GM19239 (cell line): ENCODE data around the gene CCL15.
"Not testable (repeated sequence)": the region's sequence is repeated elsewhere in the genome, so short reads cannot be mapped to it uniquely, and the experiment has no call there.

Source experiments
- DNase-seq: peaks from one replicate; pipeline ENCODE4 v3.0.0; 2011; ENCODE audit warnings: low spot score; ENCODE audit not compliant: insufficient read length
- FAIRE-seq: peaks from 2 replicates; lab custom pipeline; 2011; peaks lifted over from hg19 to GRCh38; lab: Jason Lieb, UNC

The CCL15 gene

DNA sequence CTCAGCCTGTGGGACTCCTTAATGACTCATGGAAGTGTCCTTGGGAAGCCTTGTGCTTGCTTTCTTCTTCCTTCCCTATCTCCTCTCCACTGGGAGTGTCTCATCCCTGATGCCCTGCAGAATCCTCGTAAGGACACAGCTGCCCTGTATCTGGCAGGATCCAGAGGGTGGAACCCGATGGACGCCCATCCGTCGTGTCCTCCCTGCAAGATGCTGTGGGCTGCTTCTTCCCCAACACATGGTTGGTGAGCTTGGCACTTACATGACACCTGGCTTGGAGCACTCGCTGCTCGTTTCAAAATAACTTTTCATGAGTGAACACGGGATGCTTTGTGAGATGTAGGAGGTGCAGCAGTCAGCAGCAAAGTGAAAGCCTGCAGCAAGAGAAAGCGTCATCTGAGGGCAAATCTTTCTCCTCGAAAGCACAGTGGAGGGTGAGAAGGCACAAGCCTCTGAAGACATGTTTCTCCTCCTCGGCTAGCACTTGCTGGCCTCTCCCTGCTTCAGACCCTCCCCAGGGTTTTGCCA, 3.3 kb downstream of the CCL15 start:
- no peak for FAIRE-seq
- DNase-seq: no peak

DNA sequence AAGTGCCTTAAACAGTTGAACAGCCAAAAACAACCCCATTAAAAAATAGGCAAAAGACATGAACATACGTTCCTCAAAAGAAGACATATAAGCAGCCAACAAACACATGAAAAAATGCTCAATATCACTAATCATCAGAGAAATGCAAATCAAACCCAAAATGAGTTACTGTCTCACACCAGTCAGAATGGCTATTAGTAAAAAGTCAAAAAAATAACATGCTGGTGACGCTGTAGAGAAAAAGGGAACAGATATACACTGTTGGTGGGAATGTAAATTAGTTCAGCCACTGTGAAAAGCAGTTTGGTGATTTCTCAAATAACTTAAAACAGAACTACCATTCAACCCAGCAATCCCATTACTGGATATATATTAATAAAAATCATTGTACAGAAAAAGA, 6.0 kb downstream of the CCL15 start:
- not testable (repeated sequence) for DNase-seq, FAIRE-seq

DNA sequence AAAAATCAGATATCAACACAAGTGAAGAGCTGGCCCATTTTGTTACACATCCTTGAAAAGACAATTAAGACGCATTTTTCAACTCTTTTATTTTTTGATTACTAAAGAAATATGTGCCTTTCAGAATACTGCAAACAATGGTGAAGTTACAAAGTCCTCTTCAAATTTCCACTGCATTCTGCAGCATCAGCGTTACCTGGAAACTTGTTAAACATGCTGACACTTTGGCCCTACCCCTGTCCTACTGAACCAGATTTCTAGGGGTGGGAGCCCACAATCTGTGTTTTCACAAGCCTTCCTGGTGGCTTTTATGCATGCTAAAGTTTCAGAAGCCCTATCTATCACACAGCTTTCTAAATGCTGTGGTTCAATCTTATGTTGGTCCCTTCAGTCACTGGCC, 10.3 kb downstream of the CCL15 start:
- FAIRE-seq: no peak

GRCh38 chr17:35988164-35988563, 13.2 kb downstream of the CCL15 start:
- DNase-seq (no peak), FAIRE-seq (no peak)

More for the DNA sequence above, 10.3 kb downstream of the CCL15 start:
- DNase-seq: no peak

DNA sequence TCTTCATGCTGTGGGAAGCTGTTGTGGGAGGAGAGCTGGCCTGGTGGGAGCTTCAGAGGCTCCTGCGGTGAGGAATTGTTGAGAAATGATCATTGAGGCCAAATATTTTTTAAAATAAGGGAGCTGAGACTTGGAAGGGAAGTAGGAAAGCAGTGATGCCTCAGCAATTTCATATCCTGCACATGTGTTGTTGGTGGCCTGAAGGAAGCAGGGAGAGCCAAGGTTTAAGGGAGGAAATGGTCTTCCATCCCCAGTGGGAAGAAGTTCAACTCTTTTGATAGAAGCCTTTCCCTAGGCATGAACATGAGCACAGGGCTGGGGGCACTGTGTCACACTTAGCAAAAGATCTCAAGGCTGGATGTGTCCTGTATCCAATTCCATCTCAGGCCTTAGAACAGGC, 14.7 kb downstream of the CCL15 start, which contains the start of gene CCL14:
TSS of gene CCL14 (minus strand) at position 87 of the 400 bp plus-strand sequence. CDS start at position 7, 80 bp downstream.
- no peak for DNase-seq

GRCh38 chr17:35984140-35984539, 17.2 kb downstream of the CCL15 start:
- DNase-seq: no peak
- no peak for FAIRE-seq

More for the DNA sequence above, 14.7 kb downstream of the CCL15 start, which contains the start of gene CCL14:
- no peak for FAIRE-seq

DNA sequence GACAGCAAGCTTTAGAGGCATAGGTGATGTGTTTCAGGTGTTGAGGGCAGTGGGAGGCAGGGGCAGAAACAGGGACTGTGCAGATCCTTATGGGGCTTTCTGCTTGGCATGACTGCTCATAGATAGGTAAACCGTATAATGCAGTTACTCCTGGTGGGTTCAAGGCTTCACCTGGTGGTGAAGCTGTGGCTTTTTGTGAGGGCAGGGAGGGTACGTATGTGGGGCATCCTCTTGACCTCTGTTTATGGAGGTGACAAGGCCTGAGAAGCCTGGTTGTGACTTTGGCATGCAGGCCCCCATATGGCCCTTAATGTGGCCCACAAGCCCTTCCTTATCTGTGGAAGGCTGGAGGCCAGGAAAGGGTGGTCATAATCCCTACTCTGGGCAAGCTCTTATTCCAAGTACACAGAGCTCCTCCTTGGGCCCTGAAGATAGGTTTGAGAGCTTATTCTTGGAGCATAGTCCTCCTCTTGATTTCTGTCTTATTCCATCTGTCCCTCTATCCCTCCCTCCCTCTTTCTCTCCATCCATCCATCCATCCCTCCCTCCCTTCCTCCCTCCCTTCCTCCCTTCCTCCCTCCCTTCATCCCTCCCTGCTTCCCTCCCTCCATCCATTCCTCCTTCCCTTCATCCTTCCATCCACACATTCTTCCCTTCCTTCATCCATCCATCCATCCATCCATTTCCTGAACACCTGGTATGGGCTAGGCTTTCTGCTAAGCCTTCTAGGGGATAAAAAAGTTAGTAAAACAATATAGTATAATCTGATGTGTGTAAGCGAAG, 18.8 kb downstream of the CCL15 start:
- FAIRE-seq (no peak), DNase-seq (no peak)

GRCh38 chr17:35981908-35982330, 19.4 kb downstream of the CCL15 start:
- DNase-seq (no peak), FAIRE-seq (no peak)

DNA sequence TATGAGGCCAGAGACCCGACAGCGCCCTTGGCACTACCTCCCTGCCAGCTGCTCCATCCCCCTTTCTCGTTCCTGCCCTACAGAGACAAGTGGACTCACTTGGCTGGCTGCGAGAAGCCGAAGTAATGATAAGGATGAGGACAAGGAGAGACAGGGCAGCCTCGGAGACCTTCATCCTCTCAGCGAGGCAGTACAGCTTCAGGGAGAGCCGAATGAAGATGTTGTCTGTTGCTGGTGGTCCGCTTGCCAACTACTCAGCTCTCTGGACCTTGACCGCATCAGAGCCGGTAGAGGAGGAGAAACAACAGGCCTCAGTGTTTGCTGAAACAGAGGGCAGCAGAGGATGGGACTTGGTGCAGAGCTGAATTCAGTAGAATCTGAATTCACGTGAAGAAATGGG, 20.1 kb downstream of the CCL15 start, which contains the start of gene CCL16:
TSS of gene CCL16 (minus strand) at position 252 of the 400 bp plus-strand sequence. CDS start at position 175, 77 bp downstream.
- FAIRE-seq (no peak), DNase-seq (no peak)

DNA sequence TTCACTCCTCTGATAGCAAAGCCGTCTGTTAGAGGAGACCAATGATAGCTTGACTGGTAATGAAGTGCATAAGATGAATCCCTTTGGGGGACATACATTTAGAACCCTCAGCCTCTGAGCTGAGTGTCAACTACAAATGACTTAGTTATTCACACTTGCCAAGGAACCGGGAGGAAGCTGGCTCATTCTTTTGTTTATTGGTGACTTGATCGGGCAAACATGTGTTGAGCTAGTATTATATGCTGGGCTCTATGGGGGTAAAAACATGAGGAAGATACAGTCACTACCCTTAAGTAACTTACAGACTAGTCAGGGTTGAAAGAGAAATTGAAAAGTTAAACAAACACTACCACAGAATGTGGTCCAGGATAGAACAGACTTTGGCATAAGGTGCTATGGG, 23.0 kb downstream of the CCL15 start:
- DNase-seq (no peak), FAIRE-seq (no peak)

DNA sequence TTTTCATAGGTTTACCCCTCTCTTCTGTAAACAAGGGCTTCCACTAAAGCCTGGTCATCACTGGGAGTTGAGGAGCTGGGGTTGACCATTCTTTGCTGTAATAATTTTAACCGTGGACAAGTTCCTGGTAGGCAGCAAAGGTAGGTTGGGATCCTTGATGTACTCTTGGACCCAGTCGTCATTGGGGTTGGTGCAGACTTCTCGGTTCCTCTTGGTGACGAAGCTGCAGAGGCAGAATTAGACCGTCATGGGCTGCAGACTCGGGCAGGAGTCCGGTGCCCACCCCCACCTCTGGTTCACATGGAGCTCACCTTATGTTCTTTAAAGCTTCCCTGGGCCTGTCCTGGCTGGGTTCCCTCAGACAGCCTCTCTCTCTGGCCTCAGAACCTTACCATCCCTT, 23.8 kb downstream of the CCL15 start:
- DNase-seq (no peak), FAIRE-seq (no peak)

DNA sequence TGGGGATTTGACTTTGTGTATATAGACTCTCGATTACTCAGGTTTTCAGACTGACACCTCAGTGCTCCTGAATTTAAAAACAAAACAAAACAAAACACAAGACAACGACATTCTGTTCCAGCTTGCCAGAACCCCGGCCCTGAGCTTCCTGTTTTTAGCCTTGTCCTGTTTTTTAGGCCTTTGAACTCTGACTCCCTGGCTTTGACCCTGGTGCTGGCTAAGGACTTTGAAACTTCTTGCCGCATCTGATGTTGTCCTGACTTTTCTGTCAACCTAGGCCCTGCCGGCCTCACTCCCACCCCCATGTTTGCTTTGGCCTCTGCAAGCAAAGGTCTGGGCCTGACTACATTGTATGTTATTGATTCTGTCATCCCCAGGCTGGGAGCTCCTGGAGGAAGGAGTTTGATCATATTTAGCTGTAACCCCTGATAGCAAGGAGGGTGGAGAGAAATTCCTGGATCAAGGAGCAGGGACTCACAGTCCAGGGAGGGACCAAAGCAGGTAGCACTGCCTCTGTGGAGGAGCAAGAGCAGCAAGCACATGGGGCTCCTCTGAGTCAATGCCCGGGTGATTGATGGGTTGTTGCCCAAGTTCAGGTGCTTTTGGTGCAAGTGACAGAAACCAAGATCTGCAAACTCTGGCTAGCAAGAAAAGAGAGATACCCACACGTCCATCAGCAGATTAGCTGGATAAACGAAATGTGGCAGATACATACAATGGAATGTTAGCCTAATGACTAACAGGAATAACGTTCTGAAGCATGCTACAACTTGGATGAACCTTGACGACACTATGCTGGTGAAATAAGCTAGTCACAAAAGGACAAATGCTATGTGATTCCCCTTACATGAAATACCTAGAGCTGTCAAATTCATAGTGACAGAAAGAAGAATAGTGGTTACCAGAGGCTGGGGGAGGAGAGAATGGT, 27.8 kb downstream of the CCL15 start:
- DNase-seq: no peak
- no peak for FAIRE-seq

GRCh38 chr17:35972945-35973332, 28.4 kb downstream of the CCL15 start:
- no peak for DNase-seq
- FAIRE-seq: no peak

DNA sequence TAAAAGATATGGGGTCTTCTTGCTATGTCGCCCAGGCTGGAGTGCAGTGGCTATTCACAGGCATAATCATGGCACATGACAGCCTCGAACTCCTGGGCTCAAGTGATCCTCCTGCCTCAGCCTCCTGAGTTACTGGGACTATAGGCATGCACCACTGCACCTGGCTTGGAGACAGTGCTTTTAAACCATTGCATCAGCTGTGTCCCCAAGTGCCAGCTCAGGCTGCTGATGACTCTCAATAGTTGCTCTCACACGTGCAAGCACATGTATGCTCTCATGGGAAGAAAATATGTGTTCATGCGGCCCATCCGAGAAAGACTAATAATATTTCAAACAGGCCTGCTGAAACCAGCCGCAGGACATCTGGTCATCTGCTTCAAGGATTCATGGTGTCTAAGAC, 28.8 kb downstream of the CCL15 start:
- FAIRE-seq (no peak), DNase-seq (no peak)

GRCh38 chr17:35972066-35972465, 29.3 kb downstream of the CCL15 start:
- FAIRE-seq: no peak
- DNase-seq: no peak

DNA sequence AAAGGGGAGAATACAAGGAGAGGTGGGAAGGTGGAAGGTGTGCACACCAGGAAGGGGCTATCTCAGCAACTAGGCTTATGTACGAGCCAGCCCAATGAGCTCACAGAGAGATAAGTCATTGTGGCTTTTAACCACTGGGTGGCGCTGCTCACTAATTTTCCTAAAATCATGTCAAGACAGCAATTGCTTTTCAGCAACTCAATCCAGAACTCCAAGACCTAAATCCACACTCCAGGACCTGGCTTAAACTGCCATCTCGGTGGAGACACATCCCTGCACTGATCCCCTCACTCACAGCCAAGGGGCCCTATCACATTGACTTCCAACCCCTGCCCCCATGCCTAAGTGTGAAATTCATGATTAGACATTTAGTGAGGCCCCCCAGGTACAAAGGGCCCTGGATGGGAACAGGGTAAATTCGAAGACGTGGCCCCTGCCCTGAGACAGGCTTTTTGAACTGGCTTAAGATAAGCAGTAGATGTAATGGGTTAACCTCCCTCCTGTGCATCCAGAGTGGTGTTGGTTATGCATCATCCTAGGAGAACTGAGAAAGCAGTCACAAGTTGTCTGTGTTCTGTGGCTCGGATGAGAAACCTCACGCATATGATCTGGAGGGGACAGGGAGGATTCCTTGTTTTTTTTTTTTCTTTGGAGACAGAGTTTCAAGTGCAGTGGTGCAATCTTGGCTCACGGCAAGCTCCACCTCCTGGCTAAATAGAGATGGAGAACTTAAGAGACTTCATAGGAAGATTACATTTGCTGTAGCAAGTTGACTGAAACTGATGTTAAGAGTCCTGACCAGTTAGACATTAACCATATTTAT, 31.6 kb downstream of the CCL15 start:
- FAIRE-seq (no peak), DNase-seq (peak; percentile 53)

- no peak for FAIRE-seq
- DNase-seq: no peak
Measured at GRCh38 chr17:35968520-35969054, 32.8 kb downstream of the CCL15 start.

GRCh38 chr17:35965272-35965671, 36.1 kb downstream of the CCL15 start:
- FAIRE-seq (no peak), DNase-seq (no peak)

DNA sequence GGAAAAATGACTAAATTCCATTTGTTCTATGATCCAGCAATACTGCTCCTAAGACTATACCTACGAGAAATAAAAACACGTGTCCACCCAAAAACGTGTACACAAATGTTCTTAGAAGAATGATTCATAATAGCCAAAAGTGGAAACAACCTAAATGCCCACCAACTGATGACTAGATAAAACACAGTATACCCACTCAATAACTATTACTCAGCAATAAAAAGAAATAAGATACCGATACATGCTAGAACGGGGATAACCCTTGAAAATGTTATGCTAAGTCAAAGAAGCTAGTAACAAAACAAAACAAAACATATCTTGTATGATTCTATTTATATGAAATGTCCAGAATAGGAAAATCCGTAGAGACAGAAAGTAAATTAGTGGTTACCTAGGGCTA, 37.7 kb downstream of the CCL15 start:
- FAIRE-seq: no peak
- no peak for DNase-seq

GRCh38 chr17:35953720-35954119, 47.6 kb downstream of the CCL15 start:
- FAIRE-seq: no peak

More at GRCh38 chr17:35953720-35954119, 47.6 kb downstream of the CCL15 start:
- no peak for DNase-seq
